ENCODE measurements around the gene RD3L. TPM values are rescaled to one million over a fixed set of nuclear protein-coding genes. Genes with fewer than 3 reads are reported as not detected.

RD3L gene
- total and polyA plus RNA-seq, 4 donors, result 0.08 TPM; not detected in 3

DNA sequence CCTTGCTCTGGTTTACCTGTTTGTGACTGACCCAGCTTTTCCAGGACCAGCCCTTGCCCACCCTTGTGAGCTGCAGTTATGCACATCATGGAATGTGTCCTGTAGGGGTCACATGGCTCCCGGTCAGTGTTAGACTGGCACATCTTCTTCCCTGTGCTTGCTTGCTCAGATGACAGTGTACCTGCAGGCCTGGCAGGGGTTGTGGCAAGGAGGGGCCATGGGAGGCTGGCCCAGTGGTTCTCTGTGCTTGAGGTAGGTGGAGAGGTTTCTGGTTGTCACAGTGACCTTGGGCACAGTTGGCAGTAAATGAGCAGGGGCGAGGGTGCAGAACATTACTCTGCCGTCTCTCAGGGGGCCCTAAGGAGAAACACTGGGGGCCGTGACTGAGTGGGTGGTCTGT lies 27.6 kb upstream of the RD3L start:
- Histone ChIP-seq H3K9me3 (ENCODE audit: control insufficient read depth in 4 of 4, insufficient read depth in 3 of 4, low read length in 3 of 4) (no peaks in the 10 kb centered on the region), H3K36me3 (ENCODE audit: control insufficient read depth in 4 of 4, insufficient read depth in 4 of 4, low read length in 4 of 4) (no peaks in the 10 kb centered on the region), H3K4me3 (no peak overlapping the region), H3K4me1 (ENCODE audit: control insufficient read depth in 5 of 5, insufficient read depth in 5 of 5, low read length in 5 of 5) (peaks cover 0 to 3% (median 0%) of the 10 kb centered on the region in 5 donors), H3K27ac (ENCODE audit: low read depth in 1 of 2, low read length in 1 of 2) (no peak overlapping the region), H3K27me3 (ENCODE audit: control insufficient read depth in 3 of 3, insufficient read depth in 3 of 3, low read length in 2 of 3) (no peaks in the 10 kb centered on the region), H3K9ac (ENCODE audit: insufficient read depth in 1 of 2, low read length in 2 of 2) (no peak overlapping the region)
- TF ChIP-seq, protein P1, sequence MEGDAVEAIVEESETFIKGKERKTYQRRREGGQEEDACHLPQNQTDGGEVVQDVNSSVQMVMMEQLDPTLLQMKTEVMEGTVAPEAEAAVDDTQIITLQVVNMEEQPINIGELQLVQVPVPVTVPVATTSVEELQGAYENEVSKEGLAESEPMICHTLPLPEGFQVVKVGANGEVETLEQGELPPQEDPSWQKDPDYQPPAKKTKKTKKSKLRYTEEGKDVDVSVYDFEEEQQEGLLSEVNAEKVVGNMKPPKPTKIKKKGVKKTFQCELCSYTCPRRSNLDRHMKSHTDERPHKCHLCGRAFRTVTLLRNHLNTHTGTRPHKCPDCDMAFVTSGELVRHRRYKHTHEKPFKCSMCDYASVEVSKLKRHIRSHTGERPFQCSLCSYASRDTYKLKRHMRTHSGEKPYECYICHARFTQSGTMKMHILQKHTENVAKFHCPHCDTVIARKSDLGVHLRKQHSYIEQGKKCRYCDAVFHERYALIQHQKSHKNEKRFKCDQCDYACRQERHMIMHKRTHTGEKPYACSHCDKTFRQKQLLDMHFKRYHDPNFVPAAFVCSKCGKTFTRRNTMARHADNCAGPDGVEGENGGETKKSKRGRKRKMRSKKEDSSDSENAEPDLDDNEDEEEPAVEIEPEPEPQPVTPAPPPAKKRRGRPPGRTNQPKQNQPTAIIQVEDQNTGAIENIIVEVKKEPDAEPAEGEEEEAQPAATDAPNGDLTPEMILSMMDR (IDR thresholded peaks at IDR 0.05; ENCODE audit: control extremely low read depth, extremely low read depth), result no peak
- 81 to 83% methylated on average over 4 of the region's 4 CpGs for WGBS, 2 donors
- no peak for DNase-seq
- no peak for ATAC-seq (ENCODE audit: insufficient read depth, low FRiP score)

- Histone ChIP-seq H3K4me3 (no peak overlapping the region), H3K9ac (ENCODE audit: insufficient read depth in 1 of 2, low read length in 2 of 2) (no peak overlapping the region), H3K9me3 (ENCODE audit: control insufficient read depth in 4 of 4, insufficient read depth in 3 of 4, low read length in 3 of 4) (no peaks in the 10 kb centered on the region), H3K4me1 (ENCODE audit: control insufficient read depth in 5 of 5, insufficient read depth in 5 of 5, low read length in 5 of 5) (no peaks in the 10 kb centered on the region), H3K27ac (ENCODE audit: low read depth in 1 of 2, low read length in 1 of 2) (no peak overlapping the region), H3K27me3 (ENCODE audit: control insufficient read depth in 3 of 3, insufficient read depth in 3 of 3, low read length in 2 of 3) (no peaks in the 10 kb centered on the region), H3K36me3 (ENCODE audit: control insufficient read depth in 4 of 4, insufficient read depth in 4 of 4, low read length in 4 of 4) (no peaks in the 10 kb centered on the region)
- TF ChIP-seq, protein P1 (IDR thresholded peaks at IDR 0.05; ENCODE audit: control extremely low read depth, extremely low read depth), result no peak
- ATAC-seq (ENCODE audit: insufficient read depth, low FRiP score), result no peak
- no peak for DNase-seq
These were observed 24.3 kb upstream of the RD3L start for GRCh38 chr14:103966631-103967030.

DNA sequence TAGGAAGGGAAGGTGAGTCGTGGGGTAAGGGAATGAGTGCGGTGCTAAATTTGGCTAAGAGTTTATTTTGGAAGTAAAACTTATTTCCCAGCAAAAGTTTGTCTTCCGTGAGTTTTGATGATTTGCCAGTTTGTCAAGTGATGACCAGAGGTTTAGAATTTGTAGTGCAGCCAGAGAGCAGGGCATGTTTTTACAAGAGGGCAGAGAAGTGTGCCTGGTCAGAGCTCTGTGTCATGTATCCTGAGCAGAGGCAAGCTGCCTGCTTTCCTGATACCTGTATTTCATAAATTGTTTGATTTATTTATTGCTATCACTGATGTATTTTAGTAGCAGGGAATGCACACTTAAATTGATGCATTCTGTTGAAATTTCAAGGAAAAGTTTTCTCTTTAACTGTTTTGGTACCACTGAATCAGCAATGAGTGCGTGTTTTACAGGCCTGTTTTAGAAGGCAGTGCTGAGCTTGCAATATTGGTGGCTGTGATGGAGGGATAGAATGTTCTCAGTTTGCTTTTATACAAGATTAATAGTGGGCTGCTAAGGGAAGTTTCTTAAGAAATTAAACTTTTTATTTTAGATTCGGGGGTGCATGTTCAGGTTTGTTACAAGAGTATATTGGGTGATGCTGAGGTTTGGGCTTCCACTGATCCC lies 19.7 kb upstream of the RD3L start:
- TF ChIP-seq, protein P1 (IDR thresholded peaks at IDR 0.05; ENCODE audit: control extremely low read depth, extremely low read depth), result no peak
- peaks cover 0 to 3% (median 0%) of the 10 kb centered on the region in 5 donors for H3K4me1 ChIP-seq (ENCODE audit: control insufficient read depth in 5 of 5, insufficient read depth in 5 of 5, low read length in 5 of 5)
- no peak overlapping the region for H3K4me3 ChIP-seq
- 73 to 86% methylated on average over 5 of the region's 5 CpGs for whole genome bisulfite sequencing, 2 donors
- H3K27ac ChIP-seq (ENCODE audit: low read depth in 1 of 2, low read length in 1 of 2), result no peak overlapping the region
- ATAC-seq (ENCODE audit: insufficient read depth, low FRiP score), result no peak
- H3K9ac ChIP-seq (ENCODE audit: insufficient read depth in 1 of 2, low read length in 2 of 2), result no peak overlapping the region
- no peaks in the 10 kb centered on the region for H3K36me3 ChIP-seq (ENCODE audit: control insufficient read depth in 4 of 4, insufficient read depth in 4 of 4, low read length in 4 of 4)
- H3K9me3 ChIP-seq (ENCODE audit: control insufficient read depth in 4 of 4, insufficient read depth in 3 of 4, low read length in 3 of 4), result no peaks in the 10 kb centered on the region
- no peaks in the 10 kb centered on the region for H3K27me3 ChIP-seq (ENCODE audit: control insufficient read depth in 3 of 3, insufficient read depth in 3 of 3, low read length in 2 of 3)
- no peak for DNase-seq

Measured in lung (tissue), 12 donors.